NCI-H146 treated with DMSO at 0.1 percent for 48 hours (cell line): ENCODE measurements around the gene ST8SIA3.

Experiments
- DNase-seq: peaks from one replicate; lab custom pipeline; 2025; ENCODE audit not compliant: unreplicated experiment; lab: John Stamatoyannopoulos, UW

ST8SIA3 gene, protein sequence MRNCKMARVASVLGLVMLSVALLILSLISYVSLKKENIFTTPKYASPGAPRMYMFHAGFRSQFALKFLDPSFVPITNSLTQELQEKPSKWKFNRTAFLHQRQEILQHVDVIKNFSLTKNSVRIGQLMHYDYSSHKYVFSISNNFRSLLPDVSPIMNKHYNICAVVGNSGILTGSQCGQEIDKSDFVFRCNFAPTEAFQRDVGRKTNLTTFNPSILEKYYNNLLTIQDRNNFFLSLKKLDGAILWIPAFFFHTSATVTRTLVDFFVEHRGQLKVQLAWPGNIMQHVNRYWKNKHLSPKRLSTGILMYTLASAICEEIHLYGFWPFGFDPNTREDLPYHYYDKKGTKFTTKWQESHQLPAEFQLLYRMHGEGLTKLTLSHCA

DNA sequence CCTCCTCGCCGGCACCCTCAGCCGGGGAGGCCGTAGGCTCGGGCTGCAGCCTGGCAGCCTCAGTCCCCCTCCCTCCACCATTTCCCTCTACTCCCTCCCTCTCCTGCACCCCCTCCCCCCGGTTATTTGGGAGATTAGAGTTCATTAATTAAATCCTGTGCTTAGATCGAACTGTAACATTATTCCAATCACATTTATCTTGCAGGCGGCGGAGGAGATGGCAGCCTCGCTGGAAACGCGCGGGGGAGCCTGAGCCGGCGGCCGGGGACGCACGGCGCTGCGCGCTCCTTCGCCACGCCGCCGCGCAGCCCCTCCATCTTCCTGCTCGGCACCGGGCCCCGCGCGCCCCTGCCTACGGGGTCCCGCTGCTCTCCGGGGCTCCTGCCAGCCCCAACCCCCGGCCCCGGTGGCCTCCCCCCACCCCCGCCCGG is at the start of gene ST8SIA3:
TSS of gene ST8SIA3 (plus strand) at position 287 of the 431 bp plus-strand sequence. CDS start 290 bp downstream, outside the sequence.
- DNase-seq, result peak; percentile 32

GRCh38 chr18:57311472-57311871 is 40.9 kb upstream of the ST8SIA3 start:
- no peak for DNase-seq

DNA sequence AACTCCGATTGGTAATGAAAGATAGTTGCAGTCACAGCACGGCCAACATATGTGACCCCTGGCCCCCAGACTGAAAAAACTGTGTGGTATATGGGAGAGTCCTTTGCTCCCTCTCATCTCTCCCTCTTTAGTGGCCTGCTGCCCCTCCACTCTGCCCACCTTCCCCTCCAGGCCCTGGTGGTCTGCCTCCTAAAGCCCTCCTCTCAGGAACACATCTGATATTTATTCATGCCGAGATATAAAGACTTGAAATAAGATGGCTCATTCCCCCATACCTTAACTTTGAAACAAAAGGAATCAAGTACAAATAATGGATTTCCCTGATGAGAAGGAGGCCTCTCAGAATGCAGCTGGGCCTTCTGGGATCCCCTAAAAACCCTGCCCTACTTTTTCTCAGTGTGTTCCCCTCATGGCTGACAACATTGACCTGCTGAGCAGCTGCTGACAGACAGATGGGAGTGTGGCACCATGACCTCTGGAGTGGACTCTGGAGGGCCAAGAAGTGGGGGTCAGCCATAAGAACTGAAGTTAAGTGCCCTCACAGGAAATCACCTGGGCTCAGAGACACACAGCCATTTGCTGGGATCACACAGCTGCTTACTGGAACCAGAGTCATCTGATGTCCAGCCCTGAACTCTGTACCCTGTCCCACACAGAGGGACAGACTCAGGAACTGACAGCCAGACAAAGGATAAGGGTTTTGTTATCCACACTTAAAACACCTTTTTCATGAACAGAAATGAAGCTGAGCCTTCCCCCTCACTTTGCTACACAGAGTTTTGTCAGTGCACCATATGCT is 39.8 kb upstream of the ST8SIA3 start:
- DNase-seq, result no peak

DNA sequence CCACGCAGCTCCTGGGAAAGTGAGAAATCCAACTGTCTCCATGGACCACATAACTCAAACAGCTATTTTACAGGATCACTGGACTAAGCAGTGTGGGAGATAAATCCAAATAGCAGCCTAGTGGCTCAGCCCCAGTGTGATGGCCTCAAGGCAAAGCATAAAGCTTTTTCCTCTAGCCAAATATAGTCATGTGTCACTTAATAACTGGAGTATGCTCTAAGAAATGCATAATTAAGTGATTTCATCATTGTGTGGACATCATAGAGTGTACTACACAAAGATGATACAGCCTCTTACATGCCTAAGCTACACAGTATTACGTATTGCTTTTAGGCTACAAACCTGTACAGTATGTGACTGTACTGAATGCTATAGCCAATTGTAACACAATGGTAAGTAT is 31.8 kb upstream of the ST8SIA3 start:
- no peak for DNase-seq

GRCh38 chr18:57325491-57326166 is 26.7 kb upstream of the ST8SIA3 start:
- no peak for DNase-seq

- DNase-seq, result no peak
These were observed 25.5 kb upstream of the ST8SIA3 start for GRCh38 chr18:57326718-57327323.

DNA sequence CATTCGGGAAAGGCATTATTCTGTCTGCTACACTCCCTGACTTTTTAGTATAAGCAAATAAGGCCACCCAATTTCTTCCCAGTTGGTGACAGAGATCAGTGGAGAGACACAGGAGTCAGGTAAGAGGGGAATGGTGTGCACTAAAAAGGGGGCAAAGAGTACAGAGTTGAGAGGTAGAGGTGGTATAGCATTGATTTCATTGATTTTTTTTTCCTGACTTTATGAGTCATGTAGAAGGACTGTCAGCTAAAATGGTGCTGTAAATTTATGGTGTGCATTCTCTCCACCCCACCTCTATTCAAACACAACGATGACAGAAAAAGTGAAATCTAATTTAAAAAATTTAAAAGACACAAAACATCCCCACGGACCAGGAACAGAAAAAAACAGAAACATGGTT is 23.7 kb upstream of the ST8SIA3 start:
- no peak for DNase-seq

DNA sequence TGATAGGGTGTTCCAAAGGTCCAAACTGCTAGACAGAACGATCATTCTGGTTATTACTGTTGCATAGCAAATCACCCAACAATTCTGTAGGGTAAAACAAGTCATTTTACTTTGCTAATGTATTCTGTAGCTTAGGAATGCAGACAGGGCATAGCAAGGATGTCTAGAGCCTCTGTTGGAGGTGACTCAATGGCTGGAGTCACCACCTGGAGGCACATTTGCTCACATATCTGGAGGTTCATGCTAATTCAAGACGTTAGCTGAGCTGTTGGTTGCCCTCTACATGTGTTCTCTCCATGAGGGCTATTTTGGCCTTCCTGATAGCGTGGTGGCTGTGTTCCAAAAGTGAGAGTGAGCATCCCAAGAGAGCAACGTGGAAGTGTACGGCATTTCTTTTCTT is 22.5 kb upstream of the ST8SIA3 start:
- DNase-seq, result no peak

- no peak for DNase-seq
These were observed 20.6 kb upstream of the ST8SIA3 start for GRCh38 chr18:57331718-57332117.

DNA sequence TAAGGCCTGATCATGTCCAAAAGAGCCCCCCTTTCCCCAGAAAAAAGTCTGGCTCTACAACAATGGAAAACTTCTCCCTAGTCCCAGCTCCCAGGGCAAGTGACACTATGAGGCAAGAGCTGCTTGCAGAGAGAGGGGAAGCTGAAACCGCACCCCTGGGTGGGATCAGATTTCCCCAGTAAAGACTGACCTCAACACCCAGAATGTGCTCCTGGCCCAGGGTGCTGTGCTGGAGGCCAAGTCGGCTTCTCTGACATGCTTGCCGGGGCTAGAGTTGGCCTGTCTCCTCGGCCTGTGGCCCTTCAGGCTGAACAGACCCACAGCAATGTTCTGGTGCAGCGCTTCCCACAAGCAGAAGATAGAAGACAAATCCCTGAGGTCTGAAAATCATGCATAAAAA is 18.4 kb upstream of the ST8SIA3 start:
- DNase-seq, result no peak

GRCh38 chr18:57334383-57334782 is 18.0 kb upstream of the ST8SIA3 start:
- no peak for DNase-seq

GRCh38 chr18:57336343-57336742 is 16.0 kb upstream of the ST8SIA3 start:
- no peak for DNase-seq

GRCh38 chr18:57337890-57338289 is 14.5 kb upstream of the ST8SIA3 start:
- DNase-seq, result no peak

- no peak for DNase-seq
These were observed 8.5 kb upstream of the ST8SIA3 start for GRCh38 chr18:57343833-57344232.

DNA sequence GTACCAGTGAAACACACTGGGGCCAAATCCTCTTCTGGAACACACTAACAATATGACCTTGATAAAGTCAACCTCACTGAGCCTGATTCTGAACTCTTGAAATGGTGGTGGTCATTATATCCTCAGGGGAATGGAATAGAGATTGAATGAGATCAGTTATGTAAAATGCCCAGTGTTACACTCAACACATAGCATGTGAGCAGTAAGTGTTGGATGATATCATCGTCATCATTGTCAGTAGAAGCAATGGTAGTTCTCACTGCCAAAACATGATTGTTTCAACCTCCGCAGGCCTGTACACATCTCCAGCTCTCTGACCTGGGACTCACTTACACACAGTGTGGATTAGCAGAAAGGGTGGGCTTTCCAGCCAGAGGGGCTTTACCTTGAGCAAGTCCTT is 5.5 kb upstream of the ST8SIA3 start:
- no peak for DNase-seq

DNA sequence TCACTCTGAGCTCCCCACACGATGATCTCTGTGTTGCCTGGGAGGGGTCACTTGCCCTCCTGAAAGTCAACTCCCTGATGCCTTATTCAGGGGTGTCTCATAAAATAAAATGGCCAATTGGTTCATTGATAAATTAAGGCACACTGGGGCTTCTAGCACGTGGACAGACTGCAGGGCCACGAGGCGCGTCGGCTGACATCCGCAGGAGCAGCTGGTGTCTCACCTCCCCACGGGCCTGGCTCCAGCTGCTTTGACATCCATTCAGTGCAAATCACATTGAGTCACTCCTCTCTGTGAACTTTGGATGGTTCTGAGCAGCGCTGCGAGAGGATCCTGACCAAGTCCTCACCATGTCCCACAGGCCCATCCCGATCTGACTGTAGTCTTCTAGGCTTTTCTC is 4.6 kb upstream of the ST8SIA3 start:
- DNase-seq, result no peak

GRCh38 chr18:57352761-57353136 is 392 bp downstream of the ST8SIA3 start:
- DNase-seq, result peak; percentile 69

- DNase-seq, result peak; percentile 92
These were observed 981 bp downstream of the ST8SIA3 start for GRCh38 chr18:57353137-57353939.

DNA sequence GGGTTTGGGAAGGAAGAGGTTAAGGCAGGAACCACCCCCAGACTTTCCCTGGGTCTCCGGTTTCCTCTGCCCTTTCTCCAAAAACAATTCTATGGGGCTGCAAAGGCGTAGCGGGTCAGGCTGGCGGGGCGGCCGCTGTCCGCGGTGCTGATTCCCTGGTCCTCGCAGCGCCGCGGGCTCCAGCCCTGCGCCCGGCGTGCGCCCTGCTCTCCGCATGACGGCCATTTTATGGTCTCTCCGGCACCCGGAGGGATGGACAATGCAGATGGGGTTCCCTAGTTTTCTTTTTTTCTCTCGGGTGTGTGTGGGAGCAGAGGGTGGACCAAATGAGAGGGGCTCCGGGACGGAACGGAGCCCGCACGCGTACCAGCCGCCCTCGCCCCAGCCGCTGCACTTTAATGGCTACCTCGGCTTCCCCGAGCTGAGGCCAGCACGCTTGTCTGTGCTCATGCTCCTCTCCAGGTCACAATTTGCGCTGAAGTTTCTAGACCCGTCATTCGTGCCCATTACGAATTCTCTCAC is 1.6 kb downstream of the ST8SIA3 start:
- DNase-seq, result no peak

- DNase-seq, result no peak
These were observed 7.1 kb downstream of the ST8SIA3 start for GRCh38 chr18:57359433-57359832.
